Stimulated activated naive CD4-positive, alpha-beta T cell (primary cell): ENCODE measurements around the gene TMEM139.
"Not testable (repeated sequence)": the region's sequence is repeated elsewhere in the genome, so short reads cannot be mapped to it uniquely, and the experiment has no call there.

Experiments used
- DNase-seq, 6 experiments: peaks; one replicate each; lab custom pipeline; 2025; lab: John Stamatoyannopoulos, UW

Gene TMEM139

DNA sequence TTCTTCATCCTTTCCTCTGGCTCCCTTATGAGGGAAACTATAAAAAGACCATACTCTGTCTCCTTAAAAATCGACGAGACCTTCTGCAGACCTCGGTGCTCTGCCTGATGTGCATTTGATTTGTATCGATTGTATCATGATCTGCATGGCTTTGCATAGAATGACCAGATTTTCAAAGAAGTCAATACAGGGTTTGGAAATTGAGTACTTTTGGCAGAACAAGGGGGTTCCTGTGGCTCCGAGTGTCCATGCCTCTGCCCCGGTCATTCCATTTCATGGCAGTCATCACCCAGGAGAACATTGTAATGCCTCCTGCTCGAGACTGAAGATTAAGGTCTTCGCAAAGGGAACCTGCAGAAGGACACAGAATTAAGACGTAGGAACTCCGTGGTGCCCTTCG, 4.1 kb downstream of the TMEM139 start:
- DNase-seq, result no peak

GRCh38 chr7:143289421-143289820, 4.7 kb downstream of the TMEM139 start:
- no peak for DNase-seq

- not testable (repeated sequence) for DNase-seq
Observed at GRCh38 chr7:143289888-143290287, 5.1 kb downstream of the TMEM139 start.

GRCh38 chr7:143290293-143290692, 5.5 kb downstream of the TMEM139 start:
- DNase-seq, result no peak

GRCh38 chr7:143292876-143293275, 8.1 kb downstream of the TMEM139 start:
- no peak for DNase-seq

DNA sequence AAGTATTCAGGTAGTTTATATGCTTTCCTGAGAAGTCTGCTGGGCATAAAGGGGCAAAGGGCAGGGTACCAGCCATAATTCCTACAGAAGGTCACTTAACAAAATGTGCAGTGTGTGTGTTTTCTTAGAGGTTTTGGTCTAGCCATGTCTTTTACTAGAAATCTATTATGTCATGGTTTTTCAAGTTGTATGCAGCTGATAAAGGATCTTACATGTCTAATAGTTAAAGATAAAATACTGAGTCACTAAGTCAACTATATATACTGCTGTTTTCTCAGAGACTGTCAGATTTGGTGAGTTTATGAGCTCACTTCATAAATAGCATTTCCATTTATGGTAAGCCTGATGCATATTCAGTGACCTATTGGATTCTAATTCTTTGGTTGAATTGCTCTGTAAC, 11.1 kb downstream of the TMEM139 start:
- no peak for DNase-seq

GRCh38 chr7:143296686-143297085, 11.9 kb downstream of the TMEM139 start:
- no peak for DNase-seq

GRCh38 chr7:143299346-143299745, 14.6 kb downstream of the TMEM139 start:
- no peak for DNase-seq

GRCh38 chr7:143299840-143300239, 15.1 kb downstream of the TMEM139 start:
- peak; percentile 31 to 72 (median 54) for DNase-seq

DNA sequence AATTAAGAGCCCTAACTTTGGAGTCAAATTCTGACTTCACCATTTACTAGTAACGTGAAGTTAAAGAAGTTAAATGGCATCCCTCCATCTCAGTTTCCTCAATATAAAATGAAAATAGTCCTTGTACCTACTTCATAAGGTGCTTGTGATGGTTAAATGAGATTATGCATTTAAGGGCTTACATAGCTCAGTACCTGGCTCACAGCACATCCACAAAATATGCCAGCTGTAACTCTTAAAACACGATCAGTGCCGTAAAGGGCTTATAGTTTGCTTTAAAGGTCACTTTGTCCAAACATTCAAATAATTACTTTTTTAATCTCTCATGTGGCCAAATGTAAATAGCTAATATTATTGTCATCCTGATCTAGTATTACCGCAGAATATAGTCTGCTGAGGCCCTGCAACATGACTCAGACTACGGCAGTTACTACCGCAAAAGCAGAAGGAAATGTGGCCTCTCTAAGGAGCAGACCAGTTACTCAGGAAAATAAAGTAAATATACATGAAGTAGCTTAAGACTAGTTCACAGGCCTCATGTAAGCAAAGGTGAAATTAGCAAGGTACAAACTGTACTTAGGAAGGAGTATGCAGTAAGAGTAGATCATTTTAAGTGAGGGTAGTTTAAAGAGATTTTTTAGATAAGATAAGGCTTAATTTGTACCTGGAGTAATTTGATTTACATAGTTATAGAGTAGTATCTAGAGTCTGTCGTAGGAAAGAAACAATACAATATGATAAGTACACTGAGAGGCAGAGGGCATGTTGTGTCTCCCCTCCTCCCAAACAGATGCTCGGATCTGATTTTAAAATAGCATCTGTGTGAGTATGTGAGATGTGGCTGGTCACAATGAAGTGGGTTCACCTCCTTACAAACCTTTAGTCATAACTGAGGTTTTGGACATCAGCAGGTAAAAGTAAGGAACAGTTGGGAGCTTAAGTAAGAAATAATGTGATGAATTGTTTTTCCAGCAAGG, 16.5 kb downstream of the TMEM139 start:
- no peak for DNase-seq

DNA sequence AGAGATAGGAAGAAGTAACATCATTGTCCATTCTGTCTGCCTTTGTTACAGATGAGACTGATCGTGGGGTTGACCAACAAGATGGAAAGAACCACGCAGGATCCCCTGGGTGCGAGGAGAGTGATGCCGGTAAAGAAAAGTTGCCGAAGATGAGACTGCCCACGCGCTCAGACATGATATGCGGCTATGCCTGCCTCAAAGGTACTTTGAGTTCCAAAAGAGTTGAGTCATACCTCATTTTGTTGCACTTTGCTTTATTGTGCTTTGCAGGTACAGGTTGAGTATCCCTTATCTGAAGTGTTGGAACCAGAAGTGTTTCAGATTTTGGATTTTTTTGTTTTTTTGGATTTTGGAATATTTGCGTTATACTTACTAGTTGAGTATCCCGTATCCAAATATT, 19.0 kb downstream of the TMEM139 start:
- DNase-seq, result no peak

DNA sequence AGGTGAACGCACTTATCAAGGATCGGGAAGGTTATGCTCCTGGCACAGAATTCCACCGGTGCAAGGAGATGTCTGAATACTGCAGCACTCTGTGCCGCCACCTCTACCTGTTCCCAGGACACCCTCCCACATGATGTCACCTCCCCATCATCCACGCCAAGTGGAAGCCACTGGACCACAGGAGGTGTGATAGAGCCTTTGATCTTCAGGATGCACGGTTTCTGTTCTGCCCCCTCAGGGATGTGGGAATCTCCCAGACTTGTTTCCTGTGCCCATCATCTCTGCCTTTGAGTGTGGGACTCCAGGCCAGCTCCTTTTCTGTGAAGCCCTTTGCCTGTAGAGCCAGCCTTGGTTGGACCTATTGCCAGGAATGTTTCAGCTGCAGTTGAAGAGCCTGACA, 20.2 kb downstream of the TMEM139 start:
- DNase-seq, result no peak

DNA sequence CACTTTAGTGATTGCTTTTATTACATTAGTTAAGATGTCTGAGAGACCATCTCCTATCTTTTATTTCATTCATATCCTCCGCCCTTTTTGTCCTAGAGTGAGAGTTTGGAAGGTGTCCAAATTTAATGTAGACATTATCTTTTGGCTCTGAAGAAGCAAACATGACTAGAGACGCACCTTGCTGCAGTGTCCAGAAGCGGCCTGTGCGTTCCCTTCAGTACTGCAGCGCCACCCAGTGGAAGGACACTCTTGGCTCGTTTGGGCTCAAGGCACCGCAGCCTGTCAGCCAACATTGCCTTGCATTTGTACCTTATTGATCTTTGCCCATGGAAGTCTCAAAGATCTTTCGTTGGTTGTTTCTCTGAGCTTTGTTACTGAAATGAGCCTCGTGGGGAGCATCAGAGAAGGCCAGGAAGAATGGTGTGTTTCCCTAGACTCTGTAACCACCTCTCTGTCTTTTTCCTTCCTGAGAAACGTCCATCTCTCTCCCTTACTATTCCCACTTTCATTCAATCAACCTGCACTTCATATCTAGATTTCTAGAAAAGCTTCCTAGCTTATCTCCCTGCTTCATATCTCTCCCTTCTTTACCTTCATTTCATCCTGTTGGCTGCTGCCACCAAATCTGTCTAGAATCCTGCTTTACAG, 20.8 kb downstream of the TMEM139 start:
- peak; percentile 20 to 49 (median 38) for DNase-seq

GRCh38 chr7:143308632-143309031, 23.9 kb downstream of the TMEM139 start:
- no peak for DNase-seq

GRCh38 chr7:143314127-143314526, 29.4 kb downstream of the TMEM139 start:
- DNase-seq, result no peak

- no peak for DNase-seq
Observed at GRCh38 chr7:143315776-143316175, 31.0 kb downstream of the TMEM139 start, which contains the start of gene CLCN1. Gene CLCN1 (plus strand): TSS chr7:143316111. CDS start chr7:143316213, 102 bp downstream.

GRCh38 chr7:143316492-143316891, 31.7 kb downstream of the TMEM139 start:
- DNase-seq, result no peak

DNA sequence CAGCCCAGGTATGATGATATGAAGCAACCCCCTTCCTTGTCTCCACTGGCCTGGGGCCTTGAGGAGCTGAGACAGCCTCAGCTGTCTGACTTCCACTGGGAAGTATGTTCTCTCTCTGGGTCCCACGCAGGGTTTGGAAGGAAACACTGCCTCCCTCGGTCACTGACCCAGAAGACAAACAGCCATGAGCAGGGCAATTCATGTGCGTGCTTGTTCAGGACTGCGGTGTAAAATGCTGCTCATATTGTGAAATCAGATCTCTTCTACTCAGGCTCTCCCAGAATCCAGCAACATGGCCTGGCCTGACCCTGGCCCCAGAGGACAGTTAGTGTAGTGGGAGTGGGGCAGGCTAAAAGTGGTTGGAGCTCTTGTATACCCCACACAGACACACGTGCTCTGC, 33.9 kb downstream of the TMEM139 start:
- no peak for DNase-seq

DNA sequence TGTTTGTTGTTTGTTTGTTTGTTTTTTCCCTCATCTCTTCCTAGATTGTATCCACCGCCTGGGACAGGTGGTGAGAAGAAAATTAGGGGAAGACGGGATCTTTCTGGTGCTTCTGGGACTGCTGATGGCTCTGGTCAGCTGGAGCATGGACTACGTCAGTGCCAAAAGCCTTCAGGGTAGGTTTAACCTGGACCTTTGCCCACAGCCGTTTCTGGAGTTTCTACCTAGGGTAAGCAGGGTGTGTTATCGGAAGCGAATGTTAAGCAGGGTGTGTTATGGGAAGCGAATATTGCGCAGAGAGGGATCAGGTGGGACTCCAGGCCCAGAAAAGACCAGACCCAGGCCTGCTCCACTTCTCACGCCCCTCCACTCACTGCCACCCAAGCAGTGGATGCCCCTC, 35.9 kb downstream of the TMEM139 start:
- no peak for DNase-seq

- DNase-seq, result no peak
Observed at GRCh38 chr7:143321242-143321641, 36.5 kb downstream of the TMEM139 start.

GRCh38 chr7:143321734-143322133, 37.0 kb downstream of the TMEM139 start:
- no peak for DNase-seq

GRCh38 chr7:143322760-143323633, 38.2 kb downstream of the TMEM139 start:
- DNase-seq, result no peak
